SK-N-SH (cell line): ENCODE data around the gene TOGARAM2. TPM values are rescaled to one million over a fixed set of nuclear protein-coding genes. Genes with fewer than 3 reads are reported as not detected.

Source experiments
- CTCF ChIA-PET: fragments of 300-600, 350-600 bp; formaldehyde crosslinking; extraction: SDS; loops from one replicate; lab custom pipeline; 2021; lab: Yijun Ruan, JAX
- POLR2A ChIA-PET: fragments of 350-600 bp; sonication (Branson Sonifier 250); formaldehyde crosslinking; extraction: SDS; loops from one replicate; lab custom pipeline; 2020; ENCODE audit warnings: antibody characterized with exemption, inconsistent platforms; lab: Yijun Ruan, JAX
- DNase-seq: peaks from one replicate; pipeline ENCODE4 v3.0.0; 2012
- H2AFZ ChIP-seq: fragments of 200-600 bp; sonication (generic); 2 replicates; pipeline ENCODE4 v1.8.1; 2016; ENCODE audit warnings: antibody characterized with exemption, mild to moderate bottlenecking, low read depth
- H3F3A ChIP-seq: fragments of 200-600 bp; sonication (generic); replicated peaks from 2 replicates; pipeline ENCODE3; 2016; ENCODE audit warnings: antibody characterized with exemption, mild to moderate bottlenecking; ENCODE audit not compliant: insufficient read depth
- H3K27ac ChIP-seq, 2 experiments: fragments of 200-500 bp in 1 of 2; fragments of 200-600 bp in 1 of 2; sonication (Bioruptor generic) in 1 of 2; sonication (generic), shearing (Covaris generic) in 1 of 2; 2 replicates each; pipeline versions ENCODE4 v1.5.1 to v1.6.1; 2014 to 2016; ENCODE audit warnings: low read depth in 2 of 2, inconsistent platforms in 1 of 2, low read length in 1 of 2, mild to moderate bottlenecking in 1 of 2, mixed read lengths in 1 of 2
- H3K27me3 ChIP-seq: fragments of 200-600 bp; sonication (generic), shearing (Covaris generic); 2 replicates; pipeline ENCODE4 v1.6.1; 2016; ENCODE audit warnings: mixed run types; ENCODE audit not compliant: insufficient read depth
- H3K36me3 ChIP-seq, 2 experiments: fragments of 200-500 bp in 1 of 2; fragments of 200-600 bp in 1 of 2; sonication (Bioruptor generic) in 1 of 2; sonication (generic) in 1 of 2; replicated peaks in 1 of 2; 2 replicates each; pipeline versions ENCODE3 to v1.5.1; 2014 to 2016; ENCODE audit warnings: low read length in 1 of 2, mild to moderate bottlenecking in 1 of 2; ENCODE audit not compliant: insufficient read depth in 2 of 2, control insufficient read depth in 1 of 2
- H3K4me1 ChIP-seq, 2 experiments: fragments of 200-500 bp in 1 of 2; fragments of 200-600 bp in 1 of 2; sonication (Bioruptor generic) in 1 of 2; sonication (generic), shearing (Covaris generic) in 1 of 2; 2 replicates each; pipeline versions ENCODE4 v1.5.1 to v1.6.1; 2014 to 2016; ENCODE audit warnings: low read depth in 1 of 2, low read length in 1 of 2, mixed run types in 1 of 2; ENCODE audit not compliant: insufficient read depth in 2 of 2, control insufficient read depth in 1 of 2
- H3K4me2 ChIP-seq: fragments of 200-600 bp; sonication (generic), shearing (Covaris generic); 2 replicates; pipeline ENCODE4 v1.6.1; 2017; ENCODE audit warnings: mixed run types
- H3K4me3 ChIP-seq, 2 experiments: fragments of 200-500 bp in 1 of 2; fragments of 200-600 bp in 1 of 2; sonication (Bioruptor generic) in 1 of 2; sonication (generic), shearing (Covaris generic) in 1 of 2; 2 replicates each; pipeline versions ENCODE4 v1.5.1 to v1.8.1; 2014 to 2016; ENCODE audit warnings: low read depth in 2 of 2, inconsistent platforms in 1 of 2, low read length in 1 of 2, mild to moderate bottlenecking in 1 of 2, mixed read lengths in 1 of 2, moderate library complexity in 1 of 2
- H3K79me2 ChIP-seq: fragments of 200-600 bp; sonication (generic); 2 replicates; pipeline ENCODE4 v1.8.1; 2017; ENCODE audit warnings: mild to moderate bottlenecking; ENCODE audit not compliant: insufficient read depth
- H3K9ac ChIP-seq: fragments of 200-600 bp; sonication (generic); 2 replicates; pipeline ENCODE4 v1.6.1; 2017; ENCODE audit warnings: mixed run types
- H3K9me2 ChIP-seq: fragments of 200-600 bp; sonication (generic); 2 replicates; pipeline ENCODE4 v1.6.1; 2017; ENCODE audit warnings: mixed run types
- H3K9me3 ChIP-seq: fragments of 200-600 bp; sonication (generic); 2 replicates; pipeline ENCODE4 v1.6.1; 2017; ENCODE audit warnings: mixed run types, mild to moderate bottlenecking, moderate library complexity
- H4K20me1 ChIP-seq: fragments of 200-600 bp; sonication (generic); 2 replicates; pipeline ENCODE4 v1.6.1; 2017; ENCODE audit warnings: mild to moderate bottlenecking, mixed run types; ENCODE audit not compliant: insufficient read depth
- CHD2 ChIP-seq: fragments of 150-350 bp; IDR thresholded peaks from 2 replicates; pipeline ENCODE4 v1.6.1; 2018; ENCODE audit warnings: low read length; ENCODE audit not compliant: partially characterized antibody
- EP300 ChIP-seq, 2 experiments: IDR thresholded peaks; 2 replicates each; pipeline versions ENCODE4 v1.4.0 to v1.6.1; 2012; ENCODE audit warnings: borderline replicate concordance in 1 of 2, low read depth in 1 of 2, low read length in 1 of 2
- GABPA ChIP-seq: IDR thresholded peaks from 2 replicates; pipeline ENCODE4 v1.4.0; 2012; ENCODE audit warnings: low read depth, mild to moderate bottlenecking
- IRF3 ChIP-seq: fragments of 150-350 bp; IDR thresholded peaks from 2 replicates; pipeline ENCODE4 v1.6.1; 2016; ENCODE audit warnings: mild to moderate bottlenecking, low read depth, low read length
- MAX ChIP-seq: IDR thresholded peaks from 2 replicates; pipeline ENCODE4 v1.4.0; 2012; ENCODE audit warnings: low read depth
- MEF2A ChIP-seq: IDR thresholded peaks from 2 replicates; pipeline ENCODE4 v1.4.0; 2012; ENCODE audit warnings: low read depth, borderline replicate concordance
- NFIC ChIP-seq: IDR thresholded peaks from 2 replicates; pipeline ENCODE4 v1.4.0; 2012; ENCODE audit warnings: borderline replicate concordance
- NRF1 ChIP-seq: IDR thresholded peaks from 2 replicates; pipeline ENCODE4 v1.6.1; 2012; ENCODE audit warnings: low read depth, mild to moderate bottlenecking, low read length
- RAD21 ChIP-seq: IDR thresholded peaks from 2 replicates; pipeline ENCODE4 v1.6.1; 2012; ENCODE audit warnings: mild to moderate bottlenecking, low read length
- RCOR1 ChIP-seq: fragments of 150-350 bp; IDR thresholded peaks from 2 replicates; pipeline ENCODE4 v1.6.1; 2017; ENCODE audit warnings: antibody characterized with exemption, low read length
- REST ChIP-seq: IDR thresholded peaks from 2 replicates; pipeline ENCODE4 v1.6.1; 2012; ENCODE audit warnings: mild to moderate bottlenecking, low read depth, low read length, moderate library complexity
- SMC3 ChIP-seq: IDR thresholded peaks from 2 replicates; pipeline ENCODE4 v1.6.1; 2012; ENCODE audit warnings: low read depth, low read length, improper control_type of control experiment
- TAF1 ChIP-seq: IDR thresholded peaks from 2 replicates; pipeline ENCODE4 v1.6.1; 2012; ENCODE audit warnings: low read depth, mild to moderate bottlenecking, low read length, moderate library complexity, borderline replicate concordance
- TCF12 ChIP-seq: IDR thresholded peaks from 2 replicates; pipeline ENCODE4 v1.4.0; 2012
- WGBS: methylation state at CpG from one replicate; pipeline ENCODE4 v1.1.6; 2017; ENCODE audit warnings: low lambda C conversion rate; 5-methylcytosine and 5-hydroxymethylcytosine counted together
- polyA plus RNA-seq, 3 experiments: library from polyadenylated mRNA; depleted of rRNA; stranded (reverse); fragments of >200 nt; gene quantifications; 2 replicates each; pipeline ENCODE4 v1.2.3, GENCODE V29; 2012
- TF ChIP-seq, protein P1 (sequence below): IDR thresholded peaks from 2 replicates; pipeline ENCODE4 v1.4.0; 2012; ENCODE audit warnings: low read depth, borderline replicate concordance
- TF ChIP-seq, protein P2 (sequence below): fragments of 200-600 bp; sonication (generic); IDR thresholded peaks from 2 replicates; pipeline ENCODE4 v1.6.1; 2017; ENCODE audit warnings: antibody characterized with exemption, mild to moderate bottlenecking, moderate library complexity
- TF ChIP-seq, protein P3 (sequence below): fragments of 150-350 bp; IDR thresholded peaks from 2 replicates; pipeline ENCODE4 v1.6.1; 2017; ENCODE audit warnings: antibody characterized with exemption, low read length, low read depth, borderline replicate concordance

Gene TOGARAM2
- polyA plus RNA-seq, 1 of the 3 experiments (the other 2 are of a cell fraction), result 0.69 TPM

- ChIA-PET POLR2A (no interaction called here), CTCF (interaction anchor here (0.7 to 1.5 kb wide), 3 partner anchors 10 to 58 kb away, joined by 3 to 4 read pairs (median 3); no protein-coding TSS in a partner anchor)
- H3K9ac ChIP-seq, result no peak overlapping the region
Measured at GRCh38 chr2:29016504-29016903, 35.4 kb downstream of the TOGARAM2 start.

More at GRCh38 chr2:29016504-29016903, 35.4 kb downstream of the TOGARAM2 start:
- H3K27ac ChIP-seq, result no peak overlapping the region
- no peak for DNase-seq
- TF ChIP-seq, protein P1, sequence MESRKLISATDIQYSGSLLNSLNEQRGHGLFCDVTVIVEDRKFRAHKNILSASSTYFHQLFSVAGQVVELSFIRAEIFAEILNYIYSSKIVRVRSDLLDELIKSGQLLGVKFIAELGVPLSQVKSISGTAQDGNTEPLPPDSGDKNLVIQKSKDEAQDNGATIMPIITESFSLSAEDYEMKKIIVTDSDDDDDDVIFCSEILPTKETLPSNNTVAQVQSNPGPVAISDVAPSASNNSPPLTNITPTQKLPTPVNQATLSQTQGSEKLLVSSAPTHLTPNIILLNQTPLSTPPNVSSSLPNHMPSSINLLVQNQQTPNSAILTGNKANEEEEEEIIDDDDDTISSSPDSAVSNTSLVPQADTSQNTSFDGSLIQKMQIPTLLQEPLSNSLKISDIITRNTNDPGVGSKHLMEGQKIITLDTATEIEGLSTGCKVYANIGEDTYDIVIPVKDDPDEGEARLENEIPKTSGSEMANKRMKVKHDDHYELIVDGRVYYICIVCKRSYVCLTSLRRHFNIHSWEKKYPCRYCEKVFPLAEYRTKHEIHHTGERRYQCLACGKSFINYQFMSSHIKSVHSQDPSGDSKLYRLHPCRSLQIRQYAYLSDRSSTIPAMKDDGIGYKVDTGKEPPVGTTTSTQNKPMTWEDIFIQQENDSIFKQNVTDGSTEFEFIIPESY, result no peak
- TF ChIP-seq SMC3, result no peak
- TF ChIP-seq REST, result no peak
- TF ChIP-seq RCOR1, result no peak
- TF ChIP-seq GABPA, result no peak
- no peak for TF ChIP-seq CHD2
- TF ChIP-seq NFIC, result no peak
- no peak for TF ChIP-seq IRF3
- TF ChIP-seq, protein P2, sequence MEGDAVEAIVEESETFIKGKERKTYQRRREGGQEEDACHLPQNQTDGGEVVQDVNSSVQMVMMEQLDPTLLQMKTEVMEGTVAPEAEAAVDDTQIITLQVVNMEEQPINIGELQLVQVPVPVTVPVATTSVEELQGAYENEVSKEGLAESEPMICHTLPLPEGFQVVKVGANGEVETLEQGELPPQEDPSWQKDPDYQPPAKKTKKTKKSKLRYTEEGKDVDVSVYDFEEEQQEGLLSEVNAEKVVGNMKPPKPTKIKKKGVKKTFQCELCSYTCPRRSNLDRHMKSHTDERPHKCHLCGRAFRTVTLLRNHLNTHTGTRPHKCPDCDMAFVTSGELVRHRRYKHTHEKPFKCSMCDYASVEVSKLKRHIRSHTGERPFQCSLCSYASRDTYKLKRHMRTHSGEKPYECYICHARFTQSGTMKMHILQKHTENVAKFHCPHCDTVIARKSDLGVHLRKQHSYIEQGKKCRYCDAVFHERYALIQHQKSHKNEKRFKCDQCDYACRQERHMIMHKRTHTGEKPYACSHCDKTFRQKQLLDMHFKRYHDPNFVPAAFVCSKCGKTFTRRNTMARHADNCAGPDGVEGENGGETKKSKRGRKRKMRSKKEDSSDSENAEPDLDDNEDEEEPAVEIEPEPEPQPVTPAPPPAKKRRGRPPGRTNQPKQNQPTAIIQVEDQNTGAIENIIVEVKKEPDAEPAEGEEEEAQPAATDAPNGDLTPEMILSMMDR, result no peak
- TF ChIP-seq MEF2A, result no peak
- no peak for TF ChIP-seq MAX
- TF ChIP-seq NRF1, result no peak
- no peak for TF ChIP-seq EP300 (IDR thresholded peaks at IDR 0.05; ENCODE audit: borderline replicate concordance in 1 of 2, low read depth in 1 of 2, low read length in 1 of 2)
- TF ChIP-seq, protein P3, sequence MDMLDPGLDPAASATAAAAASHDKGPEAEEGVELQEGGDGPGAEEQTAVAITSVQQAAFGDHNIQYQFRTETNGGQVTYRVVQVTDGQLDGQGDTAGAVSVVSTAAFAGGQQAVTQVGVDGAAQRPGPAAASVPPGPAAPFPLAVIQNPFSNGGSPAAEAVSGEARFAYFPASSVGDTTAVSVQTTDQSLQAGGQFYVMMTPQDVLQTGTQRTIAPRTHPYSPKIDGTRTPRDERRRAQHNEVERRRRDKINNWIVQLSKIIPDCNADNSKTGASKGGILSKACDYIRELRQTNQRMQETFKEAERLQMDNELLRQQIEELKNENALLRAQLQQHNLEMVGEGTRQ, result no peak
- no peak for TF ChIP-seq TCF12
- TF ChIP-seq TAF1, result no peak
- TF ChIP-seq RAD21, result no peak
- H3K27me3 ChIP-seq, result peaks cover 19% of the 10 kb centered on the region; the same call in 1 of the 2 replicates
- WGBS, result 61% methylated on average over 5 of the region's 5 CpGs
- no peak overlapping the region for H2AFZ ChIP-seq
- H3K4me2 ChIP-seq, result no peak overlapping the region
- H4K20me1 ChIP-seq, result no peaks in the 10 kb centered on the region
- peaks cover 0 to 10% of the 10 kb centered on the region in 2 experiments; a peak in 1 of 4 replicates for H3K4me1 ChIP-seq
- H3K4me3 ChIP-seq, result no peak overlapping the region
- H3K79me2 ChIP-seq, result no peaks in the 10 kb centered on the region
- no peaks in the 10 kb centered on the region for H3K36me3 ChIP-seq
- H3K9me3 ChIP-seq, result no peaks in the 10 kb centered on the region
- no peaks in the 10 kb centered on the region for H3F3A ChIP-seq
- H3K9me2 ChIP-seq, result no peaks in the 10 kb centered on the region
